K562 (cell line): ENCODE data around the gene ARHGEF17. TPM values are rescaled to one million over a fixed set of nuclear protein-coding genes. Genes with fewer than 3 reads are reported as not detected.

Experiments used
- BMI1 ChIP-seq: fragments of 150-350 bp; IDR thresholded peaks from 2 replicates; pipeline ENCODE4 v1.6.1; 2014; ENCODE audit warnings: low read length
- KDM5B ChIP-seq: fragments of 200-600 bp; sonication (generic); IDR thresholded peaks from 2 replicates; pipeline ENCODE4 v1.6.1; 2012; ENCODE audit warnings: low read depth, mild to moderate bottlenecking, moderate library complexity, low read length, control low read depth, inconsistent platforms; ENCODE audit not compliant: insufficient replicate concordance
- NR4A1 ChIP-seq, 2 experiments: fragments of 250-450 bp in 1 of 2; fragments of 450-650 bp in 1 of 2; sonication (Bioruptor Pico) in 1 of 2; IDR thresholded peaks; 2 replicates each; pipeline versions ENCODE4 v1.4.0 to v1.6.1; 2016 to 2020; ENCODE audit warnings: mild to moderate bottlenecking in 2 of 2, missing compliant biosample characterization in 1 of 2, missing genetic modification characterization in 1 of 2, moderate library complexity in 1 of 2
- TRIM24 ChIP-seq, 2 experiments: fragments of 450-650 bp; IDR thresholded peaks; 2 replicates each; pipeline ENCODE4 v1.6.1; 2016
- ZBTB40 ChIP-seq, 2 experiments: fragments of 450-650 bp in 1 of 2; sonication (generic) in 1 of 2; formaldehyde crosslinking in 1 of 2; IDR thresholded peaks; 2 replicates each; pipeline versions ENCODE4 v1.7.1 to v1.9.0; 2016 to 2022; ENCODE audit warnings: inconsistent platforms in 1 of 2, mild to moderate bottlenecking in 1 of 2, missing genetic modification reagents in 1 of 2
- ZNF143 ChIP-seq: sonication (generic); formaldehyde crosslinking; IDR thresholded peaks from 2 replicates; pipeline ENCODE4 v1.9.0; 2022; ENCODE audit warnings: mild to moderate bottlenecking, missing genetic modification reagents
- ZNF318 ChIP-seq, 2 experiments: fragments of 450-650 bp; IDR thresholded peaks; 2 replicates each; pipeline ENCODE4 v1.6.1; 2016; ENCODE audit warnings: mild to moderate bottlenecking in 2 of 2, borderline replicate concordance in 1 of 2, low read depth in 1 of 2, moderate library complexity in 1 of 2
- ZZZ3 ChIP-seq: fragments of 450-650 bp; IDR thresholded peaks from 2 replicates; pipeline ENCODE4 v1.6.1; 2016; ENCODE audit warnings: antibody characterized with exemption, mild to moderate bottlenecking, moderate library complexity
- polyA plus RNA-seq, 8 experiments: library from polyadenylated mRNA; depleted of rRNA in 4 of 8; stranded (reverse) in 5 of 8; unstranded in 3 of 8; fragments of >200 nt; fragmentation: Nextera tagmentation in 2 of 8; fragmentation: Illumina TruSeq in 1 of 8; extraction: Ambion mirVana in 2 of 8; extraction: Trizol in 1 of 8; gene quantifications; 2 replicates each; pipeline versions ENCODE4 v1.2.1 to v1.2.3, GENCODE V29; 2011 to 2014; ENCODE audit warnings: inconsistent platforms in 1 of 8, missing spikeins in 1 of 8
- total RNA-seq, 7 experiments: library from RNA; depleted of rRNA in 6 of 7; stranded (reverse); fragments of >200 nt in 6 of 7; fragmentation: Illumina TruSeq in 2 of 7; extraction: Trizol in 2 of 7; gene quantifications; 2 replicates each; pipeline versions ENCODE4 v1.2.1 to v1.2.3, GENCODE V29; 2011 to 2021; ENCODE audit warnings: low replicate concordance in 1 of 7

The ARHGEF17 gene
- total and polyA plus RNA-seq, 9 of the 15 experiments (the other 6 are each of a cell fraction or from before 2014, with no cell fraction given) = 0.04 to 0.68 (median 0.10) TPM; not detected in 2

- TF ChIP-seq ZNF318 (IDR thresholded peaks at IDR 0.05; ENCODE audit: borderline replicate concordance in 1 of 2, low read depth in 1 of 2) (no peak), ZBTB40 (IDR thresholded peaks at IDR 0.05) (no peak), ZBTB40 (CRISPR knock-in tag; IDR thresholded peaks at IDR 0.05) (no peak), ZZZ3 (no peak), TRIM24 (IDR thresholded peaks at IDR 0.05) (no peak), KDM5B (no peak), NR4A1 (CRISPR knock-in tag; IDR thresholded peaks at IDR 0.05) (no peak), NR4A1 (tag; IDR thresholded peaks at IDR 0.05) (no peak), BMI1 (no peak), ZNF143 (CRISPR knock-in tag) (no peak)
Observed at GRCh38 chr11:73350908-73351636, 43.0 kb downstream of the ARHGEF17 start (continued).
